ENCODE results near the gene LBH.

DNA sequence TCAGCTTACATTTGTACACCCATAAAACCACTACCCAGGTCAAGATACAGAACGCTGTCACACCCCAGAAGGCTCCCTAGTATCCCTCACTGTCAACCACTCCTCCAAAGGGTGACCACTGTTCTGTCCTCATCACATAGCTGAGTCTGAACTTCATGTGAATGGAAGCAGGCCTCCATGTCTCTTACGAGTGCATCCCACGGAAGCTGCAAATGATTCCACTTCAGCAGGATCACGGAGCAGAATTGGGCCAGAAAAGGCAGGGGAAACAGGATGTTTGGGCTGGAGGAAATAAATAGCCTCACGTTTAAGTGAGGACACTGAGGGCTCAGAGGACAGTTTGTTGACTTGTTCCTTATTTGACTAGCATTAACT lies 38.4 kb downstream of the LBH start:
- TF ChIP-seq, protein P1, sequence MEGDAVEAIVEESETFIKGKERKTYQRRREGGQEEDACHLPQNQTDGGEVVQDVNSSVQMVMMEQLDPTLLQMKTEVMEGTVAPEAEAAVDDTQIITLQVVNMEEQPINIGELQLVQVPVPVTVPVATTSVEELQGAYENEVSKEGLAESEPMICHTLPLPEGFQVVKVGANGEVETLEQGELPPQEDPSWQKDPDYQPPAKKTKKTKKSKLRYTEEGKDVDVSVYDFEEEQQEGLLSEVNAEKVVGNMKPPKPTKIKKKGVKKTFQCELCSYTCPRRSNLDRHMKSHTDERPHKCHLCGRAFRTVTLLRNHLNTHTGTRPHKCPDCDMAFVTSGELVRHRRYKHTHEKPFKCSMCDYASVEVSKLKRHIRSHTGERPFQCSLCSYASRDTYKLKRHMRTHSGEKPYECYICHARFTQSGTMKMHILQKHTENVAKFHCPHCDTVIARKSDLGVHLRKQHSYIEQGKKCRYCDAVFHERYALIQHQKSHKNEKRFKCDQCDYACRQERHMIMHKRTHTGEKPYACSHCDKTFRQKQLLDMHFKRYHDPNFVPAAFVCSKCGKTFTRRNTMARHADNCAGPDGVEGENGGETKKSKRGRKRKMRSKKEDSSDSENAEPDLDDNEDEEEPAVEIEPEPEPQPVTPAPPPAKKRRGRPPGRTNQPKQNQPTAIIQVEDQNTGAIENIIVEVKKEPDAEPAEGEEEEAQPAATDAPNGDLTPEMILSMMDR (IDR thresholded peaks at IDR 0.05): no peak
- no peak for TF ChIP-seq POLR2A (IDR thresholded peaks at IDR 0.05)

Measured in right lobe of liver (tissue), 4 donors.